HG02588 (cell line): ENCODE data around the gene TNFRSF8.

ENCODE experiments used
- ATAC-seq: cut with Tn5 transposase; IDR thresholded peaks from one replicate; pipeline ENCODE4 v1.9.1; 2021; ENCODE audit warnings: mild to moderate bottlenecking, moderate library complexity; ENCODE audit not compliant: unreplicated experiment

The TNFRSF8 gene

DNA sequence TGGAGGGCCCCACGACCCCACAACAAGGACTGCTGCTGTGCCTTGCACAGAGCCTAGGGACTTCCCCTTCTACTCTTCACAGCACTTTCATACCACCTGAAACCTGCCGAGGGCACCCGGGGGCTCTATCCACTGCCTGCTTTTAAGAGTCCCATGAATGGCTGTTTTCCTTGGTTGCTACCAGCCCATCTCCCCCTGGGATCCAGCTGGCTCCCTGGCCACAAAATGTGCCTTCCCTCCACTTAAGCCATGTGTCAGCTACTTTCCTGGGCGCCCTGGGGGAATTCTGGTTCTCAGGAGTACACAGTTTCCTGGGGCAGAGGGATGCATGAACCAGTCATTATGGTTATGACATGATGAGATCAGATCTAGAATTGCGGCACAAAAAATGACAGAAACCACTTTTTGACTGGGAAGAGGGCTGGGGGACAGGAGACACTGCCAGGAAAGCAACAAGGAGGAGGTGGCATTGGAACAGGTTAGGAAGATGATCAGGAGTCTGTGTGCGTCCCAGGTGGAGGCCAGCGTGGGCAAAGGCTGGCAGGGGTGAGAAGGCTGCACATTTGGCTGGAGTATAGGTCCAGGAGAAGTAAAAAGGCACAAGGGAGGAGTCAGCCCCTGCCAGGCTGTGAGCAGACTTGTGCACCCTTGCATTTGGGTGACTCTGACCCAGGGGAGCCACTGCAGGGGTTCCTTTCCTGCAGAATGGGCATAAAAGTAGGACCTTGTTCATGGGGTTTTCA, 3.2 kb upstream of the TNFRSF8 start:
- ATAC-seq, result no peak

DNA sequence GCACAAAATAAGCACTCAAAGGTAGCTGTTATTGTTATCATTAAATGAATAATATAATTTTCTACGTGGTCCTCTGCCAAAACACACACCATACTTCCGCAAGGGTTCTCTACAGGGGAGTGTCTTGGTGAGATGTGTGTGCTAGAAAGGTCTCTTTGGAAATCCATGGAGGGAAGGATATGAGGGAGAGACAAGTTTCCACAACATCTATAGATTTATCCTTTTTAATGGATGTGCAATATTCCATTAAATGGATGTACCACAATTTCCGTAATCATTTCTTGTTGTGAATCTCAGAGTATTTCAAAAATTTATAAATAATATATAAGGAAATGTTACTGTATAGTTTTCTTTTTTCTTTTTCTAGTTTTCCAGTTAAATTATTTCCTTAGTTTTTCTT, 2.6 kb upstream of the TNFRSF8 start:
- ATAC-seq, result no peak

DNA sequence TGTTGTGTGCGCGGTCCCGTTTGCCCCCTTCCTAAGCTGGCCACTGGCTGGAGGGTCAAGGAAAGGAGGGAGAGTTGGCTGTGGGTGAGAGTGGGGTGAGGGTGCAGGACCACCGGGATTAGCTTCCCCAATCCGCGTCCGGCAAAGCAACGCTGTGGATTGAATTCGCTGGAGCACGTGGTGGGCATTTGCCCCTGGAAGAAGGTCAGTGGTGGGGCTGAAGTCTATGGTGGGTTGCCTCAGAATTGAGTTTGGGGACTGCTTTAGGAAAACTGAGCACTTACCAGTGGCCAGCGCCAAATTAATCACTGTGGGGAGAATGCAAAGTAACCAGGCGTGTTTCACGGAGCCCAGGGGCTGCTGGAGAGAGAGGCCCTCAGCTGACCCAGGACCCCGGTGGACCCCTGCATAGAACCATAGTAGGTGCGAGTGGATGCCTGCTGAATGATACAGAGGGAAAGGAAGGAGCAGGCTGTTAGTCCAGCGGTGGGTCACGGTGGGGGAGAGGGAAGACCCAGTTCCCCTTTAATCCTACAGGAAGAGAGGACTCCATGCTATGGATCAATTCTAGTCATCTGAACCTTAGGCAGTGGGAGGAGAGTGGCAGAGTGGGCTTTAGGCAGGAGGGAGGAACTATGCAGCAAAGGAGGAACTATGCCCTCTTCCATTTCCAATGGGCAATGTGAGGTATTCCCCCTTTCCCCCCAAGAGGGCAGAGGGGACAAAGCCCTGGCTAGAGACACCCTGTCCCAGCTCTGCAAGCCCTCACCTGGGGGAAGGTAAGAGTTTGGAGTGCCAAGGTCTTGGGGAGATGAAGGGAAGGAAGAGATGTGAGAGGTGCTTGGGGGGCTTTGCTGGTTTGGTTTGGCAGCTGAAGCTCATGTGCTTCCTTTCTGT, 1.2 kb downstream of the TNFRSF8 start:
- no peak for ATAC-seq

DNA sequence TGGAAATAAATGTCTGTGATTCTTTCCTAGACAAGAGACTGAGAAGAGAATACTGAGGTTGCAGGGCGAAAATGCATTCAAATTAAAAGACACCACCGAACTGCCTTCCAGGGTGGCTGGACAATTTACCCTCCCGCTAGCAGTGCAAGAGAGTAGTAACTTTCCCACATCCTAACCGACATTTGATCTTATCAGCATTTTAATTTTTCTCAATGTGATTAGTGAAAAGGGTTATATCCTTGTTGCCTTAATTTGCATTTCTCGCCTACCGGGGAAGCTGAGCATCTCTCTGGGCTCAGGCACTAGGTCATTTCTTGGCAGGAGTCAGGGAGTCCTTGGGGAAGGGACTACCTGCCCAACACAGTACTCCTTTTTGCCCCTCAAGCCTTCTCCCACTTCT, 2.8 kb downstream of the TNFRSF8 start:
- no peak for ATAC-seq

DNA sequence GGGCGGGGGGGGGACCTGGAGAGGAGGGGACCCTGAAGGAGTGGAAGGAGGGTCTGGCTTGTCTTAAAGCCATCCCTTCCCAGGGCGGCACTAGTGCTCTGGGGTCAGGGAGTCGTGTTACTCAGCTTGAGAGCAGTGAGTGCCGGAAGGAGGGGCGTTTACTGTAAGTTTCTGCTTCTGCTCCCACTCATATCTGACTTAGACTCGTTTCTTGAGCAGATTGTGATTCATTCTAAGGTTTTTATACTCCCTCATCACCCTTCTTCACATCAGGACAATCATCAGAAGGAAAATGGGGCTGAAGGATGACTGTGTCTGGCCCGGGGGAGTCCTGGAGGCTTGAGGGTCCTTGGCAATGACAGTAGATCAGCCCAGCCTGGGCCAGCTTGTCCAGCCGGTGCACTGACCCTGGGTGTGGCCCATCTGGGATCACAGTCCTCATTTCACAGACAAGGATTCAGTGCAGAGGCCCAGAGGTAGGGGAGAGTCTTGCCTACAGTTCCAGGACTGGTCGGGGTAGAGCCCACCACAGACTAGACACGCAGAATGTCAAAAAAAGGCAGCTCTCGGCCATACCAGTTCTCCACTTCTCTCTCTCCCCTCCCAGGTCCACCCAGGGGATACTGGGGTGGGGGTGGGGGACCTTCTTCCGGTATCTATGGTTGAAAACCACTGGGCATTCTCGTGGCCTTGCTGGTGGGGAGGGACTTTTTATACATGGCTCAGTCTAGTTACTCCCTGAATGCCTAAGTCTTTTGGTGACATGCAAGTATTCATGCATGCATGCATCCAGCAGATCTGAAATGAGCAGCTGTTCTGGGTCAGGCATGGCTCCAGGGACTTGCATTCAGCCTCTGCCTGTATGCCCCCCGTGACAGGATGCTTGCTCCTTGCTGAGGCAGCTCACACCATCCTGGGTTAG, 5.1 kb downstream of the TNFRSF8 start:
- ATAC-seq, result peak; percentile 40

DNA sequence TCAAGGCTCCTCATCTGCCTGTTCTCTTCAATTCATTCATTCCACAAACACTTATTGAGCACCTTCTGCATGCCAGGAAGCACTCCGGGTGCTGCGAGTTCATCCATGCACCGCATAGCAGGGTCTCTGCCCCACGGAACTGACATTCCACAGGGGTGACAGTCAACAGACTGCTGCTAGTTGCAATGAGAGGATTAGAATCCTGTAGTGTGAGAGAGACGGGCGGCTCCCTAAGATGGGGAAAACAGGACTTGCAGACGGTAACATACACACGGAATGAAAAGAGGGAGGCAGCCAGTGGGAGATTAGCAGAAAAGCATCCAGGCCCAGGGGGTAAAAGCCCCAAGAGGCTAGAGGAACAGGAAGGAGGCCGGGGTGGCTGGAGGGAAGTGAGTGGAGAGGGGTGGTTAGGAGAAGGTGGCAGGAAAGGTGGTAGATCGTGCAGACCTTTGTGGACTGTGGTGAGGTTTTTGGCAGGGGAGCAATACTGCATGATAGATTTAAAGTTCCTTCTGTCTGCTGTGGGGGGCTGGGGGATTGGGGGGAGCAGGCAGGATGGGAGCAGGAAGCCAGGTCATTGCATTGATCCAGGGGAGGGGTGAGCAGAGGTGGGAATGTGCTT, 6.6 kb downstream of the TNFRSF8 start:
- no peak for ATAC-seq

DNA sequence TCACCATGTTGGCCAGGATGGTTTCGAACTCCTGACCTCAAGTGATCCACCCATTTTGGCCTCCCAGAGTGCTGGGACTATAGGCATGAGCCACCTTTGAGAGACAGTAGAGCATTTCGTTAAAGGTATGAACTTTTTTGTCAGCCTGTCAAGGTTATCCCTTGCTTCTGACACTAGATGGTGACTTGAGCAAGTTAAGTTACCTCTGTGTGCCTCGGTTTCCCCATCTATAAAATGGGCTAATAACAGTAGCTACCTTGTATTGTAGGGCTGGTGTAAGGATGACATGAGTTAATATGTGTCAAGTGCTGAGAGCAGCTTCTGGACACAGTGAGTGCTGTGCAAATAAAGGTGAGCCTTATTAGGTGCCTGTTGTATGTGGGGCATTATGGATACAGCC, 8.8 kb downstream of the TNFRSF8 start:
- no peak for ATAC-seq

DNA sequence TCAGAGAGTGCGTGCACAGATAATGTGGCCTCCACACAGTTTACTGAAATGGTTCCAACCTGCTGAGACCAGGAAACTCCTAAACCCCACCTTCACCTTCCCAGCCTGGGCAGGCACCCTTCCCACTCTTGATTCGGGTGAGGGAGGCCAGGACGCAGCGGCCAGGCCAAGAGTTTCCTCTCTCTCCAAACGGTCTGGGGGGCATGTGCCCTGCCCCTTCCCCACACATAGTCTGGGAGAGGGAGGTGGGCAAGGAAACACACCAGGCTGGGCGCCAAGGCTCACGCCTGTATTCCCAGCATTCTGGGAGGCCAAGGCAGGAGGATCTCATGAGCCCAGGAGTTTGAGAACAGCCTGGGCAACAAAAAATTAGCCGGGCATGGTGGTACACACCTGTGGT, 9.6 kb downstream of the TNFRSF8 start:
- no peak for ATAC-seq

DNA sequence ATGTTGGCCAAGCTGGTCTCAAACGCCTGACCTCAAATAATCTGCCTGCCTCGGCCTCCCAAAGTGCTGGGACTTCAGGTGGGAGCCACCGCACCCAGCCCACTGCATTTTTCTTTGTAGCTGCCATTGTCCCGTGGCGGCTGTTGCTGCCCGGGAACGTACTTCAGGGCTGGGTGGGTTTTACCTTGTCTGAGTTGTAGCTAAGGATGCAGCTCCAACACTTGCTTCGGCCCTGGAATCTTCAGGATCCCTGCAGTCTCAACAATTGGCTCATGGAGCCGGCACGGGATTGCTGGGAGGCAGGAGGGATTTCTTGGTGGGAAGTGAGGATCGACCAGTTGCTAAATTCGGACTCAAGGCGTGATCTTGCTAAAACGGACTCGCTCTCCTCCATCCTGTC, 10.7 kb downstream of the TNFRSF8 start:
- ATAC-seq, result no peak

DNA sequence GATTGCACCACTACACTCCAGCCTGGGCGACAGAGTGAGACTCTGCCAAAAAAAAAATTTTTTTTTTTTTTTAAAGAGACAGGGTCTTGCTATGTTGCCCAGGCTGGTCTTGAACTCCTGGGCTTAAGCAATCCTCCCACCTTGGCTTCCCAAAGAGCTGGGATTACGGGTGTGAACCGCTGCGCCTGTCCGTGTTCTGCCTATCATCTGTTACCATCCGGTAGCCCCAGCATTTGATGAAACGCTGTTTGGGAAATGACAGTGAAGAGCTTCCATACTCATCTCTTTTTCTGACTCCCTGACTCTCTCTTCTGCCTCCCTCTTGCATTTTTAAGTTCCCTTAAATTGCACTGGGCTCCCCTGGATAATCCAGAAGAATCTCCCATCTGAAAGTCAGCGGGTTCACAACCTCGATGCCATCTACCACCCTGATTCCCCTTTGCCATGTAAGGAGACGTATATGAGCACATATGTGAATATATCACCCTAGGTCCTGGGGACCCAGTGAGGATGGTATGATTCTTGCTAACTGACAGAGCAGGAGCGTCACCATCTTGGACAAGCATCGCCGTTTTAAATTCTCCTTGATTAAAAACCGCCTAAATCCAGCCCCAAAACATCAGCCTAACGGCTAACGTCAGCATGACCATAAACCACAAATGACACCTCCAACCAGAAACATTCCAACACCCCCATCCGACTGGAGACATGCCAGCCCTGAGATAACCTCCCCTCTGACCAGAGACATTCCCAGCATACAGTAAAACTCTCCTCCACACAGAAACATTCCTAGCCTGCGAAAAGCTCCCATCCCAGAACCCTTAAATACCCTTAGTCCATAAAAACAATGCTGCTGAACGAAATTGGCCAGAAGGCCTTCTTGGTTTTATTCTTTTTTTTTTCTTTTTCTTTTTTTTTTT, 12.4 kb downstream of the TNFRSF8 start:
- no peak for ATAC-seq

DNA sequence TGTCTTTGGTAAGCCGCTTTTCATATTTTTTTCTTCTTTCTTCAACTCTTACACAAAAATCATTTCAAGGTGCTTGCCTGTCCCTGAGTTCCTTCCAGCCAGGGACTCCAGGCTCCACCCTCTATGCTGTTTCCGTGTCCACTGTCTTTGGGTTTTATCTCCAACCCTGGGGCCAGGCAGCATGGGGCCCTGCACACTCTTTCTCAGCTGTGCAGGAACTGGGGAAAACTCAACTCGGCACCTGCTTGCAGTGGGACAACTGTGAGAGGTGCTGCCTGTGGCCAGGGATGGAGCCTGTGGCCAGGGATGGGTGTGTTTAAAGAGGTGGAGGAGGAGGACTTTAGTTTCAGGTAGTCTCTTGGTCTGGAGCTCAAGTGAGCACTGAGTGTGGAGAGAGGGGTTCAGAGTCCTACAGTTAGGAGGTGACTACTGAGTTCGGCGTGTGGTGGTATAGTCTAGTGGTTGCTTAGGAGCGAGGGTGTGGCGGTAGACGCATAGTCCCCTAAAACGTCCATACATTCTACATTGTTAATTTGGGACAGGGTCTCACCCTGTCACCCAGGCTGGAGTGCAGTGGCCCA, 13.4 kb downstream of the TNFRSF8 start:
- ATAC-seq, result no peak

DNA sequence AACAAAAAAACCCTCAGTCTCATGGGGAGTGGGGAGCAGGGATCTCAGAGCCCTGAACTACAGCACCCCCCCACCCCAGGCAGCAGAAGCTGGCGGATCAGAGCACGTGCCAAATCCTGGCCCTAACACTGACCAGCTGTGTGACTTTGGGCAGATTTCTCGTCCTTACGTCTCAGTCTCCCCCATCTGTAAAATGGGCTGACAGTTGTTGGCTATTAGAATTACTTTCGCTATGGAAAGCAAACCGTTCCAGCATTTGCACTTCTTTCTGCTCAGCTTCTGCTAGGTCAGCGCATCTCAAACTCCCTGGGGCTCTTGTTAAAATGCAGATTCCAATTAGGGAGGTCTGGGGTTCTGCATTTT, 15.5 kb downstream of the TNFRSF8 start:
- ATAC-seq, result no peak

DNA sequence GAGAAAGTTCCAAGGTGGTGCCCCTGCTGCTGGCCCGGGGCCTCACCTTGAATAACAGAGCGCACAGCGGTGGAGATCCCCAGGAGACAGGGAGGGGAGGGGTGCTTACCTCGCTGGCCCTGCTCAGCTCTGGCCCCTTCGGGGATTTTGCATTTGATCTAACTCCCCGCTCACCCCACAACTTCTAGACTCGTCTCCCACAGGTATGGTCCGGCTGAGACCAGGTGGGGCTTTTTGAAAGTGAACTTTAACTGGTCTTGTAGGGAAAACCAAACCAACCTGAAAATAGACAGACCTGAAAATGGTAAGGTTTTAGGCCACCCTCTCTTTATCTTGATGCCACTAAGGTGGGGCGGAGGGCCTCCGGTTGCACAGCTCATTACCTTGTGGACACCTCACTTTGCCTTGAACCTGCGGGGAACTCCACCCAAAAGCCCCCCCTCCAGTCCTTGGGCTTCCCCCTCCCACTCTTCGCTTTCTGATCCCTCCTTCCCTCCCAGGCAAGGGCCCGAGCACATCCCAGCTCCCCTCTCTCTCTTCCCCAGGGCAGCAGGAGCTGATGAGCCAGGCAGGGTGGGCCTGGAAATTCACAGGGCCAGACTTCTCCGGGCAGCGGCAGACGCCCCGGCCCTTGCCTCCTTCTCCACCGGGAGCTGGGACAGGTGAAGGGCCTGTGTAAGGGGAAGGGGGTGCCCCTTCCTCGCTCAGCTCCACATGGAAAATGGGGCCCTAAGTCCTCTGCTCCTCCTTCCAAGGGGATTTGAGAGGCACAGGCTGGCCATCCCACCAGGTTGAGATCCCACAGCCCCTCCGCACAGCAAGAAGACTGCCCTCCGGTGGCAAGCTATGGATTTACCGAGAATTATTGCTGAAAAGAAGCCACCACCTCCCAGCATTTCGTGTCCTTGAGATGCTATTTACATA, 16.1 kb downstream of the TNFRSF8 start:
- ATAC-seq, result peak; percentile 66

DNA sequence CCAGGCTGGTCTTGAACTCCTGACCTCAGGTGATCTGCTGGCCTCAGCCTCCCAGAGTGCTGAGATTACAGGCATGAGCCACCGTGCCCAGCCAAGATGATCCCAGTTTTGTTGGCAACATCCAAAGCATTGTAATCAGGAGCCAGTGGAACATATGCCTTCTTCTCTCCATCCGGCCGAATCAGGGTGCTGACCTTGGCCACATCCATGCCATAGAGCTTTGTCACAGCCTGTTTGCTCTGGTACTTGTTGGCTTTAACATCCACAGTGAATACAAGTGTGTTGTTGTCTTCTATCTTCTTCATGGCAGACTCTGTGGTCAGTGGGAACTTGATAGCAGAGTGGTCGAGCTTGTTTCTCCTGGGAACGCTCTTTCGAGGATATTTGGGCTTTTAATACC, 17.1 kb downstream of the TNFRSF8 start:
- no peak for ATAC-seq

DNA sequence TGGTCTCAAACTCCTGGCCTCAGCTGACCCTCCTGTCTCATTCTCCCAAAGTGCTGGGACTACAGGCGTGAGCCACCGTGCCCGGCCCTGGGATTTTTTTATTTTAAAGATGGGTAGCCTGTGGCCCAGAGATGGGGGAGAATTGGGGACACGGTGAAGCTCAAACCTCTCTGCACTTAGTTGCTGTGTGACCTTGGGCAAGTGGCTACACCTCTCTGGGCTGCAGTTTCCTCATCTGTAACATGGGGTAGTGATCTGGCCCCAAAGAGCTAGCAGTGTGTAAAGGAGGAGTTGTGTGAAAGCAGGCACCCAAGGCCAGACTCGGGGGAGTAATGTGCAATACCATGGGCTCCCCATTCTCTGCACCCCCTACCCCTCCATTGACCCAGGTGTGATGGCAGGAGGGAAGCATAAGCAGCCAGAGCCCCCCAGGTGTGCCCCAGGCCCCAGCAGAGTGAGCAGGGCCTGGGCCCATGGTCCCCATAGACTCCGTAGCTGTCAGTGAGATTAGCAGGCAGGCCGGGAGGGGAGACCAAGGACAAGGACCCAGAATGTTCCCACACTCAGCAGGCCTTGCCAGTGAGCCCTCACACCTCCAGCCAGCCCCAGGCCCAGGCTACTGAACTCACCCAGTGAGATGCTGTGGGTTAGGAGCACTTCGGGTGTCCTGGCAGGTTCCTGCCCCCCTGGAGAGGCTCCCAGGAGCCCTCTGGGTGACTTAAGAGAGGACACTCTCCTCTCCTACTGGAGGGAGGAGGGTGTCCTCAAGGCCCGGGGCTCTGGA, 17.9 kb downstream of the TNFRSF8 start:
- ATAC-seq, result no peak

DNA sequence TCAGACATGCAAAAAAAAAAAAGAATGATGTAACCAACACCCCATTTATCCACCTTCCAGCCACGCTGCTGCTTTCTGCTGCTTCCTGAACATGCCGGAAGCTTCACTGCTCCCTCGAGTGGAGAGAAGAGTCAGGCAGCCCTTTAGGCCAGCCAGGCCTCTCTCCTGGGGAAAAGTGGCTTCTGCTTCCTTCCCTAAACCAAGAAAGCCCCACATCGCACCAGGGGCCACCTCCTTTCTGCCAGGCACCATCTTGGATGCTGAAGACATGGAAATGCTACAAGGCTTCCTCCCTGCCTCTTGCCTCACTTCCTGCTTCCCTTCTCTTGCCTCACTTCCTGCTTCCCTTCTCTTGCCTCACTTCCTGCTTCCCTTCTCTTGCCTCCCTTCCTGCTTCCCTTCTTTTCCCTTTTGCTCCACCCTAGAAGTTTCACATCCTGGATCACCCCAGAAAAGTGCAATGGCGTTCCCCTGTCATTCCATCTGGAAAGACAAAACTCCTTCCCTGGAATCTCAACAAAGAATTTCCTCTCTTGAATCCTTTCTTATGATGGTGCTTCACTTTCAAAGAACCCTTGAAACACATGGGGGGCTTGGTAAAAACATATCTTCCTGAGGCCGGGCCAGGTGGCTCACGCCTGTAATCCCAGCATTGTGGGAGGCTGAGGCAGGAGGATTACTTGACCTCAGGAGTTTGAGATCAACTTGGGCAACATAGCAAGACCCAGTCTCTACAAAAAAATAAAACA, 18.7 kb downstream of the TNFRSF8 start:
- ATAC-seq, result no peak

DNA sequence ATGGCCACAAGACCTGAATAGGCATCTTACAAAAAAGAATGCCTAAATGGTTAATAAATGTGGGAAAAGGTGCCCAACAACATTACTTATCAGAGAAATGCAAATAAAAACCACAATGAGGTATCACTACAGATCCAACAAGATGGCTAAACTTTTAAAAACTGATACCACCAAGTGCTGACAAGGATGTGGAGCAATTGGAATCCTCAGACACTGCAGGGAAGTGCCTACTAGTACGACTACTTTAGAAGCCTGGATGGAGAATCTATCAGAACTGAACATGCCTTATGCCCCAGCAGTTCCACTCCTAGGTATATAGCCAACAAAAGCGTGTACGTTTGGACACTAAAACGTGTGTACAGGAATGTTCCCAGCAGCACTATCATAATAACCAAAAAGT, 19.9 kb downstream of the TNFRSF8 start:
- no peak for ATAC-seq
